Naive thymus-derived CD4-positive, alpha-beta T cell (primary cell): ENCODE results near the gene SCN3A. TPM values are rescaled to one million over a fixed set of nuclear protein-coding genes. Genes with fewer than 3 reads are reported as not detected.

Experiments
- ATAC-seq: fragments of 150-1000 bp; cut with Tn5 transposase; 2 replicates; pipeline ENCODE4 v1.10.0; 2021; ENCODE audit warnings: mild to moderate bottlenecking, moderate library complexity
- CTCF ChIA-PET: fragments of 350-600 bp; sonication (Branson Sonifier 250); formaldehyde crosslinking; loops from one replicate; lab custom pipeline; 2021; ENCODE audit warnings: antibody characterized with exemption; lab: Charles Lee
- POLR2A ChIA-PET: fragments of 350-600 bp; sonication (Branson Sonifier 250); formaldehyde crosslinking; loops from one replicate; lab custom pipeline; 2021; ENCODE audit warnings: antibody characterized with exemption, inconsistent platforms; lab: Charles Lee
- DNase-seq, 9 donors: peaks; one replicate each; pipeline versions ENCODE4 v3.0.0 to v3.0.0-alpha.2; 2020 to 2022; ENCODE audit warnings: mixed read lengths in 1 of 9
- H3K27ac ChIP-seq: one replicate; pipeline ENCODE4 v1.7.0; 2013; ENCODE audit warnings: mild to moderate bottlenecking, low read depth, low read length, moderate library complexity
- H3K27me3 ChIP-seq, 2 donors: one replicate each; pipeline ENCODE4 v1.7.0; 2013; ENCODE audit warnings: low read length in 2 of 2, mild to moderate bottlenecking in 2 of 2, moderate library complexity in 2 of 2; ENCODE audit not compliant: control insufficient read depth in 2 of 2, insufficient read depth in 2 of 2
- H3K36me3 ChIP-seq, 3 experiments: 1 replicate in 2 of 3; 2 replicates in 1 of 3; pipeline ENCODE4 v1.7.0; 2013; ENCODE audit warnings: low read length in 3 of 3, mild to moderate bottlenecking in 3 of 3, moderate library complexity in 1 of 3; ENCODE audit not compliant: insufficient read depth in 3 of 3, control insufficient read depth in 2 of 3
- H3K4me1 ChIP-seq, 2 donors: one replicate each; pipeline ENCODE4 v1.7.0; 2013; ENCODE audit warnings: low read length in 2 of 2, mild to moderate bottlenecking in 2 of 2, moderate library complexity in 1 of 2; ENCODE audit not compliant: control insufficient read depth in 2 of 2, insufficient read depth in 2 of 2
- H3K4me3 ChIP-seq: 2 replicates; pipeline ENCODE4 v1.7.0; 2013; ENCODE audit warnings: mild to moderate bottlenecking, low read length
- H3K9me3 ChIP-seq, 3 experiments: 1 replicate in 2 of 3; 2 replicates in 1 of 3; pipeline ENCODE4 v1.7.0; 2013; ENCODE audit warnings: low read length in 3 of 3; ENCODE audit not compliant: control insufficient read depth in 2 of 3
- H3K27ac Mint-ChIP-seq, 9 donors: one replicate each; pipeline ENCODE4 v1.8.0; 2020 to 2022; ENCODE audit warnings: mixed read lengths in 9 of 9, mild to moderate bottlenecking in 8 of 9, moderate library complexity in 5 of 9, inconsistent platforms in 2 of 9
- H3K27me3 Mint-ChIP-seq, 5 donors: one replicate each; pipeline ENCODE4 v1.8.0; 2021 to 2022; ENCODE audit warnings: mixed read lengths in 5 of 5, mild to moderate bottlenecking in 1 of 5
- H3K36me3 Mint-ChIP-seq, 5 donors: one replicate each; pipeline ENCODE4 v1.8.0; 2020 to 2022; ENCODE audit warnings: mixed read lengths in 5 of 5, mild to moderate bottlenecking in 3 of 5, inconsistent platforms in 1 of 5
- H3K4me1 Mint-ChIP-seq, 7 donors: one replicate each; pipeline ENCODE4 v1.8.0; 2020 to 2022; ENCODE audit warnings: mixed read lengths in 7 of 7, mild to moderate bottlenecking in 3 of 7, inconsistent platforms in 1 of 7
- H3K4me3 Mint-ChIP-seq, 10 donors: one replicate each; pipeline ENCODE4 v1.8.0; 2020 to 2022; ENCODE audit warnings: mild to moderate bottlenecking in 10 of 10, mixed read lengths in 10 of 10, moderate library complexity in 6 of 10, inconsistent platforms in 2 of 10
- H3K9me3 Mint-ChIP-seq, 11 donors: one replicate each; pipeline ENCODE4 v1.8.0; 2020 to 2022; ENCODE audit warnings: mixed read lengths in 11 of 11, mild to moderate bottlenecking in 4 of 11, inconsistent platforms in 1 of 11, moderate library complexity in 1 of 11
- intact Hi-C, 2 donors: fragments of 100-400 bp; cut with micrococcal nuclease; formaldehyde crosslinking; loops; one replicate each; pipeline ENCODE4 v1.15.1; 2023
- polyA plus RNA-seq, 2 donors: library from polyadenylated mRNA; unstranded; fragments of 300-500 nt; fragmentation: Illumina TruSeq; gene quantifications; one replicate each; pipeline ENCODE4 v1.2.3, GENCODE V29; 2021
- total RNA-seq, 6 experiments: library from RNA in 5 of 6; stranded (reverse) in 5 of 6; gene quantifications; 1 replicate in 5 of 6; 2 replicates in 1 of 6; pipeline ENCODE4 v1.2.3 and lab custom pipeline; 2021 to 2026

SCN3A gene
- total and polyA plus RNA-seq, 7 experiments from 2014 or later, result 0.02 to 0.64 (median 0.14) TPM; not detected in 3

- H3K27me3 Mint-ChIP-seq, result peaks cover 0 to 5% (median 4%) of the 10 kb centered on the region in 5 donors
- Histone ChIP-seq H3K36me3 (no peaks in the 10 kb centered on the region), H3K27me3 (no peaks in the 10 kb centered on the region), H3K4me1 (no peaks in the 10 kb centered on the region), H3K27ac (no peak overlapping the region), H3K4me3 (no peak overlapping the region), H3K9me3 (no peaks in the 10 kb centered on the region)
- no peak overlapping the region for H3K4me3 Mint-ChIP-seq
- ATAC-seq (no peak), DNase-seq (peak in 3 of 9 donors; percentile 6 to 25 (median 6))
- no peak overlapping the region for H3K27ac Mint-ChIP-seq
- POLR2A ChIA-PET, result no interaction called here
- CTCF ChIA-PET, result no interaction called here
- H3K9me3 Mint-ChIP-seq, result peaks cover 0 to 5% (median 0%) of the 10 kb centered on the region in 11 donors
- intact Hi-C loops, result no loop called here
- H3K4me1 Mint-ChIP-seq, result peaks cover 0 to under 1% (median 0%) of the 10 kb centered on the region in 7 donors
- H3K36me3 Mint-ChIP-seq, result no peaks in the 10 kb centered on the region
These were observed 54.4 kb downstream of the SCN3A start for GRCh38 chr2:165149439-165149838.

GRCh38 chr2:165147186-165148045 lies 56.4 kb downstream of the SCN3A start:
- Mint-ChIP-seq H3K4me3 (no peak overlapping the region), H3K27ac (no peak overlapping the region), H3K9me3 (peaks cover 0 to 5% (median 0%) of the 10 kb centered on the region in 11 donors), H3K36me3 (no peaks in the 10 kb centered on the region), H3K27me3 (peaks cover 0 to 7% (median 4%) of the 10 kb centered on the region in 5 donors), H3K4me1 (peaks cover 0 to 4% (median 0%) of the 10 kb centered on the region in 7 donors)
- Histone ChIP-seq H3K27ac (no peak overlapping the region), H3K36me3 (no peaks in the 10 kb centered on the region), H3K4me3 (no peak overlapping the region), H3K27me3 (no peaks in the 10 kb centered on the region), H3K9me3 (no peaks in the 10 kb centered on the region), H3K4me1 (no peaks in the 10 kb centered on the region)
- ChIA-PET CTCF (no interaction called here), POLR2A (no interaction called here)
- ATAC-seq (no peak), DNase-seq (no peak)
- intact Hi-C loops, result no loop called here

GRCh38 chr2:165144315-165144714 lies 59.5 kb downstream of the SCN3A start:
- no peaks in the 10 kb centered on the region for H3K4me1 ChIP-seq
- Mint-ChIP-seq H3K27ac (no peak overlapping the region), H3K9me3 (peaks cover 0 to 5% (median 0%) of the 10 kb centered on the region in 11 donors), H3K4me1 (peaks cover 0 to 4% (median 0%) of the 10 kb centered on the region in 7 donors), H3K27me3 (peaks cover 0 to 7% (median 0%) of the 10 kb centered on the region in 5 donors), H3K4me3 (no peak overlapping the region), H3K36me3 (no peaks in the 10 kb centered on the region)
- no peak overlapping the region for H3K4me3 ChIP-seq
- CTCF ChIA-PET, result no interaction called here
- no peaks in the 10 kb centered on the region for H3K9me3 ChIP-seq
- no peaks in the 10 kb centered on the region for H3K27me3 ChIP-seq
- no peaks in the 10 kb centered on the region for H3K36me3 ChIP-seq
- DNase-seq, result no peak
- intact Hi-C loops, result no loop called here
- ATAC-seq, result no peak
- POLR2A ChIA-PET, result no interaction called here
- no peak overlapping the region for H3K27ac ChIP-seq

- ChIA-PET CTCF (no interaction called here), POLR2A (no interaction called here)
- H3K27me3 Mint-ChIP-seq, result peaks cover 0 to 7% (median 0%) of the 10 kb centered on the region in 5 donors
- intact Hi-C loops, result no loop called here
- H3K4me1 ChIP-seq, result no peaks in the 10 kb centered on the region
- no peak overlapping the region for H3K27ac ChIP-seq
- no peak overlapping the region for H3K4me3 ChIP-seq
- peaks cover 0 to 4% (median 0%) of the 10 kb centered on the region in 7 donors for H3K4me1 Mint-ChIP-seq
- H3K4me3 Mint-ChIP-seq, result no peak overlapping the region
- no peak for ATAC-seq
- no peaks in the 10 kb centered on the region for H3K27me3 ChIP-seq
- no peaks in the 10 kb centered on the region for H3K36me3 ChIP-seq
- H3K36me3 Mint-ChIP-seq, result no peaks in the 10 kb centered on the region
- DNase-seq, result no peak
- no peaks in the 10 kb centered on the region for H3K9me3 ChIP-seq
- H3K27ac Mint-ChIP-seq, result no peak overlapping the region
- H3K9me3 Mint-ChIP-seq, result peaks cover 0 to 5% (median 0%) of the 10 kb centered on the region in 11 donors
These were observed 62.1 kb downstream of the SCN3A start for GRCh38 chr2:165141601-165142354.

GRCh38 chr2:165126244-165126643 lies 77.6 kb downstream of the SCN3A start:
- H3K4me1 Mint-ChIP-seq, result no peaks in the 10 kb centered on the region
- ATAC-seq (no peak), DNase-seq (no peak)
- no peaks in the 10 kb centered on the region for H3K36me3 Mint-ChIP-seq
- H3K27ac Mint-ChIP-seq, result no peak overlapping the region
- Histone ChIP-seq H3K36me3 (no peaks in the 10 kb centered on the region), H3K4me1 (no peaks in the 10 kb centered on the region), H3K9me3 (no peaks in the 10 kb centered on the region), H3K27ac (no peak overlapping the region), H3K27me3 (no peaks in the 10 kb centered on the region), H3K4me3 (no peak overlapping the region)
- intact Hi-C loops, result no loop called here
- POLR2A ChIA-PET, result no interaction called here
- H3K27me3 Mint-ChIP-seq, result peaks cover 0 to 5% (median 0%) of the 10 kb centered on the region in 5 donors
- H3K9me3 Mint-ChIP-seq, result peaks cover 0 to 5% (median 0%) of the 10 kb centered on the region in 11 donors
- H3K4me3 Mint-ChIP-seq, result no peak overlapping the region
- CTCF ChIA-PET, result no interaction called here

- DNase-seq (no peak), ATAC-seq (no peak)
- no peaks in the 10 kb centered on the region for H3K27me3 ChIP-seq
- H3K27me3 Mint-ChIP-seq, result no peaks in the 10 kb centered on the region
- intact Hi-C loops, result no loop called here
- no peak overlapping the region for H3K27ac ChIP-seq
- no peaks in the 10 kb centered on the region for H3K4me1 Mint-ChIP-seq
- H3K4me3 Mint-ChIP-seq, result no peak overlapping the region
- no peaks in the 10 kb centered on the region for H3K9me3 ChIP-seq
- no peak overlapping the region for H3K4me3 ChIP-seq
- POLR2A ChIA-PET, result no interaction called here
- no peaks in the 10 kb centered on the region for H3K36me3 ChIP-seq
- no peaks in the 10 kb centered on the region for H3K4me1 ChIP-seq
- CTCF ChIA-PET, result no interaction called here
- H3K36me3 Mint-ChIP-seq, result no peaks in the 10 kb centered on the region
- peaks cover 0 to 5% (median 0%) of the 10 kb centered on the region in 11 donors for H3K9me3 Mint-ChIP-seq
- no peak overlapping the region for H3K27ac Mint-ChIP-seq
These were observed 81.3 kb downstream of the SCN3A start for GRCh38 chr2:165122521-165122920.
